ENCODE measurements around the gene EFNA5.

GRCh38 chr5:107646418-107646817 is 24.3 kb downstream of the EFNA5 start:
- TF ChIP-seq POLR2A (IDR thresholded peaks at IDR 0.05) (no peak), CTCF (IDR thresholded peaks at IDR 0.05) (no peak)

All from lower leg skin (tissue), 3 donors.